K562 (cell line): ENCODE measurements around the gene POMGNT1. TPM values are rescaled to one million over a fixed set of nuclear protein-coding genes. Genes with fewer than 3 reads are reported as not detected.

Experiments used
- CHD4 ChIP-seq: fragments of 200-600 bp; sonication (generic); IDR thresholded peaks from 3 replicates; pipeline ENCODE4 v1.6.1; 2012; ENCODE audit warnings: low read depth, mild to moderate bottlenecking, mixed read lengths, low read length, inconsistent platforms; ENCODE audit not compliant: insufficient read depth, insufficient replicate concordance, poor library complexity, severe bottlenecking
- DMBX1 ChIP-seq: fragments of 250-450 bp; sonication (Bioruptor Pico); IDR thresholded peaks from 2 replicates; pipeline ENCODE4 v1.8.0; 2022; ENCODE audit warnings: inconsistent platforms, mild to moderate bottlenecking, moderate library complexity, borderline replicate concordance
- HDAC2 ChIP-seq: fragments of 450-650 bp; IDR thresholded peaks from 2 replicates; pipeline ENCODE4 v1.6.1; 2016; ENCODE audit warnings: mild to moderate bottlenecking
- HNRNPLL ChIP-seq: fragments of 200-400 bp; formaldehyde crosslinking; IDR thresholded peaks from 2 replicates; pipeline ENCODE4 v1.6.1; 2017; ENCODE audit warnings: low read length, low read depth, mild to moderate bottlenecking; ENCODE audit not compliant: poor library complexity, severe bottlenecking
- IRF2 ChIP-seq: sonication (generic); formaldehyde crosslinking; IDR thresholded peaks from 2 replicates; pipeline ENCODE4 v1.8.1; 2022; ENCODE audit warnings: mild to moderate bottlenecking, missing genetic modification reagents
- MTA1 ChIP-seq: fragments of 450-650 bp; IDR thresholded peaks from 2 replicates; pipeline ENCODE4 v1.6.1; 2017; ENCODE audit warnings: borderline replicate concordance
- NCOA4 ChIP-seq: fragments of 450-650 bp; IDR thresholded peaks from 2 replicates; pipeline ENCODE4 v1.6.1; 2018; ENCODE audit warnings: mild to moderate bottlenecking; ENCODE audit not compliant: partially characterized antibody
- PPARD ChIP-seq: fragments of 250-450 bp; sonication (Bioruptor Pico); IDR thresholded peaks from 2 replicates; pipeline ENCODE4 v1.8.0; 2022; ENCODE audit warnings: inconsistent platforms, mild to moderate bottlenecking, moderate library complexity
- SMARCA4 ChIP-seq: fragments of 450-650 bp; IDR thresholded peaks from 2 replicates; pipeline ENCODE4 v1.6.1; 2016
- ZNF197 ChIP-seq: fragments of 200-800 bp; sonication (Bioruptor generic); IDR thresholded peaks from 2 replicates; pipeline ENCODE4 v1.6.1; 2016; ENCODE audit warnings: low read depth, missing genetic modification characterization, missing compliant biosample characterization
- ZNF384 ChIP-seq: IDR thresholded peaks from 2 replicates; pipeline ENCODE4 v1.6.1; 2012; ENCODE audit warnings: low read depth, low read length, improper control_type of control experiment
- ZSCAN29 ChIP-seq: fragments of 450-650 bp; IDR thresholded peaks from 2 replicates; pipeline ENCODE4 v1.6.1; 2017
- polyA plus RNA-seq, 8 experiments: library from polyadenylated mRNA; depleted of rRNA in 4 of 8; stranded (reverse) in 5 of 8; unstranded in 3 of 8; fragments of >200 nt; fragmentation: Nextera tagmentation in 2 of 8; fragmentation: Illumina TruSeq in 1 of 8; extraction: Ambion mirVana in 2 of 8; extraction: Trizol in 1 of 8; gene quantifications; 2 replicates each; pipeline versions ENCODE4 v1.2.1 to v1.2.3, GENCODE V29; 2011 to 2014; ENCODE audit warnings: inconsistent platforms in 1 of 8, missing spikeins in 1 of 8
- total RNA-seq, 7 experiments: library from RNA; depleted of rRNA in 6 of 7; stranded (reverse); fragments of >200 nt in 6 of 7; fragmentation: Illumina TruSeq in 2 of 7; extraction: Trizol in 2 of 7; gene quantifications; 2 replicates each; pipeline versions ENCODE4 v1.2.1 to v1.2.3, GENCODE V29; 2011 to 2021; ENCODE audit warnings: low replicate concordance in 1 of 7
- TF ChIP-seq, protein P1 (sequence below): fragments of 250-450 bp; sonication (Bioruptor Pico); IDR thresholded peaks from 2 replicates; pipeline ENCODE4 v1.9.0; 2021; ENCODE audit warnings: mild to moderate bottlenecking
- TF ChIP-seq, protein P2 (sequence below): sonication (generic); formaldehyde crosslinking; IDR thresholded peaks from 2 replicates; pipeline ENCODE4 v1.8.1; 2023; ENCODE audit warnings: mild to moderate bottlenecking, missing genetic modification reagents
- TF ChIP-seq, protein P3 (sequence below): fragments of 200-800 bp; sonication (Bioruptor generic); IDR thresholded peaks from 2 replicates; pipeline ENCODE4 v1.6.1; 2017; ENCODE audit warnings: missing genetic modification characterization, missing compliant biosample characterization
- TF ChIP-seq, protein P4 (sequence below): fragments of 250-450 bp; sonication (Bioruptor Pico); IDR thresholded peaks from 2 replicates; pipeline ENCODE4 v1.5.0; 2020; ENCODE audit warnings: mild to moderate bottlenecking

Gene POMGNT1
- total and polyA plus RNA-seq, 9 of the 15 experiments (the other 6 are each of a cell fraction or from before 2014, with no cell fraction given), result 14.1 to 58.9 (median 37.8) TPM

DNA sequence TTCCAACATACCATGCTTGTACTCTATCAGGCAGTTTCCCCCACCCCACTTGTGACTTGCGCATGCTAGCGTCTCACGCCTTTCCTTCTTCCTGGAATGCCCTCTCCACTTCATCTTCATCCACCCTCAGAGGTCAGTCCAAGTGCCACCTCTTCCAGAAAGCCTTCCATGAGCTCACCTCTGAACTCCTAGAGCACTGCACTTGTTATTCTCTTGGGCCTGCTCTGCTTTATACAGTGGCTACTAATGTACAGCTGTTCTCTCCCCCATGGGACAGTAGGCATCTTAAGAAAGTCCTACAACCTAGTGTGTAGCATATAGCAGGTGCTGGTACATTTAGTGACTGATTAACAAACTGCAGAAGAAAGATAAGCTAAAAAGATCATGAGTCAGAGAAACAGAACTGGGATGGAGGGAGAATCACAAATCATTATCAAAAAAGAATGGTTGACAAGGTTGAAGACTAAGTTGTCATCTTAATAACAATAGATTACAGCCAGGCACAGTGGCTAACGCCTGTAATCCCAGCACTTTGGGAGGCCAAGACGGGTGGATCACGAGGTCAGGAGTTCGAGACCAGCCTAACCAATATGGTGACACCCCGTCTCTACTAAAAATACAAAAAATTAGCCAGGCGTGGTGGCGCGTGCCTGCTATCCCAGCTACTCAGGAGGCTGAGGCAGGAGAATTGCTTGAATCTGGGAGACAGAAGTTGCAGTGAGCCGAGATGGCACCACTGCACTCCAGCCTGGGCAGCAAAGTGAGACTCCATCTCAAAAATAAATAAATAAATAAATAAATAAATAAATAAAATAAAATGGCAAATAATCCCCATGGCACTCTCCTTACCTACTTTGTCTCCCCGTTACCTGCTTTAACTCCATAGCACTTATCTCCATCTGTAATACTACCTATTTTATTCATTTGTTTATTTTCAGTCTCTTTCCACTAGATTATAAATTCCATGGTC, 39.6 kb downstream of the POMGNT1 start (continued):
- TF ChIP-seq, protein P1, sequence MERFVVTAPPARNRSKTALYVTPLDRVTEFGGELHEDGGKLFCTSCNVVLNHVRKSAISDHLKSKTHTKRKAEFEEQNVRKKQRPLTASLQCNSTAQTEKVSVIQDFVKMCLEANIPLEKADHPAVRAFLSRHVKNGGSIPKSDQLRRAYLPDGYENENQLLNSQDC (CRISPR knock-in tag), result no peak
- TF ChIP-seq PPARD (CRISPR knock-in tag), result no peak
- TF ChIP-seq CHD4, result no peak
- peak; percentile 51; the same call in 1 of the 2 replicates for TF ChIP-seq ZNF384
- TF ChIP-seq, protein P2, sequence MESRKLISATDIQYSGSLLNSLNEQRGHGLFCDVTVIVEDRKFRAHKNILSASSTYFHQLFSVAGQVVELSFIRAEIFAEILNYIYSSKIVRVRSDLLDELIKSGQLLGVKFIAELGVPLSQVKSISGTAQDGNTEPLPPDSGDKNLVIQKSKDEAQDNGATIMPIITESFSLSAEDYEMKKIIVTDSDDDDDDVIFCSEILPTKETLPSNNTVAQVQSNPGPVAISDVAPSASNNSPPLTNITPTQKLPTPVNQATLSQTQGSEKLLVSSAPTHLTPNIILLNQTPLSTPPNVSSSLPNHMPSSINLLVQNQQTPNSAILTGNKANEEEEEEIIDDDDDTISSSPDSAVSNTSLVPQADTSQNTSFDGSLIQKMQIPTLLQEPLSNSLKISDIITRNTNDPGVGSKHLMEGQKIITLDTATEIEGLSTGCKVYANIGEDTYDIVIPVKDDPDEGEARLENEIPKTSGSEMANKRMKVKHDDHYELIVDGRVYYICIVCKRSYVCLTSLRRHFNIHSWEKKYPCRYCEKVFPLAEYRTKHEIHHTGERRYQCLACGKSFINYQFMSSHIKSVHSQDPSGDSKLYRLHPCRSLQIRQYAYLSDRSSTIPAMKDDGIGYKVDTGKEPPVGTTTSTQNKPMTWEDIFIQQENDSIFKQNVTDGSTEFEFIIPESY (CRISPR knock-in tag), result no peak; the same call in 1 of the 2 replicates
- TF ChIP-seq IRF2 (CRISPR knock-in tag), result no peak
- peak; percentile 100 for TF ChIP-seq SMARCA4
- no peak for TF ChIP-seq ZSCAN29
- TF ChIP-seq HDAC2, result peak; percentile 99
- TF ChIP-seq, protein P3, sequence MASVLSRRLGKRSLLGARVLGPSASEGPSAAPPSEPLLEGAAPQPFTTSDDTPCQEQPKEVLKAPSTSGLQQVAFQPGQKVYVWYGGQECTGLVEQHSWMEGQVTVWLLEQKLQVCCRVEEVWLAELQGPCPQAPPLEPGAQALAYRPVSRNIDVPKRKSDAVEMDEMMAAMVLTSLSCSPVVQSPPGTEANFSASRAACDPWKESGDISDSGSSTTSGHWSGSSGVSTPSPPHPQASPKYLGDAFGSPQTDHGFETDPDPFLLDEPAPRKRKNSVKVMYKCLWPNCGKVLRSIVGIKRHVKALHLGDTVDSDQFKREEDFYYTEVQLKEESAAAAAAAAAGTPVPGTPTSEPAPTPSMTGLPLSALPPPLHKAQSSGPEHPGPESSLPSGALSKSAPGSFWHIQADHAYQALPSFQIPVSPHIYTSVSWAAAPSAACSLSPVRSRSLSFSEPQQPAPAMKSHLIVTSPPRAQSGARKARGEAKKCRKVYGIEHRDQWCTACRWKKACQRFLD (CRISPR knock-in tag), result peak; percentile 97
- TF ChIP-seq ZNF197 (CRISPR knock-in tag), result peak; percentile 96; the same call in 1 of the 2 replicates
- TF ChIP-seq NCOA4, result peak; percentile 84
- TF ChIP-seq HNRNPLL, result peak; percentile 39
- TF ChIP-seq DMBX1 (CRISPR knock-in tag), result peak; percentile 93
- TF ChIP-seq, protein P4, sequence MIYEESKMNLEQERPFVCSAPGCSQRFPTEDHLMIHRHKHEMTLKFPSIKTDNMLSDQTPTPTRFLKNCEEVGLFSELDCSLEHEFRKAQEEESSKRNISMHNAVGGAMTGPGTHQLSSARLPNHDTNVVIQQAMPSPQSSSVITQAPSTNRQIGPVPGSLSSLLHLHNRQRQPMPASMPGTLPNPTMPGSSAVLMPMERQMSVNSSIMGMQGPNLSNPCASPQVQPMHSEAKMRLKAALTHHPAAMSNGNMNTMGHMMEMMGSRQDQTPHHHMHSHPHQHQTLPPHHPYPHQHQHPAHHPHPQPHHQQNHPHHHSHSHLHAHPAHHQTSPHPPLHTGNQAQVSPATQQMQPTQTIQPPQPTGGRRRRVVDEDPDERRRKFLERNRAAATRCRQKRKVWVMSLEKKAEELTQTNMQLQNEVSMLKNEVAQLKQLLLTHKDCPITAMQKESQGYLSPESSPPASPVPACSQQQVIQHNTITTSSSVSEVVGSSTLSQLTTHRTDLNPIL (CRISPR knock-in tag), result no peak
- TF ChIP-seq MTA1, result peak; percentile 95
